Measurements from ENCODE around the gene SLC66A3.

GRCh38 chr2:11140492-11140891, 14.8 kb upstream of the SLC66A3 start:
- TF ChIP-seq CTCF (IDR thresholded peaks at IDR 0.05; ENCODE audit: borderline replicate concordance, extremely low read depth, low read length, poor library complexity, severe bottlenecking) (no peak), EZH2 (IDR thresholded peaks at IDR 0.05; ENCODE audit: borderline replicate concordance, low read depth, low read length, severe bottlenecking) (no peak)
